Hepatocyte (in vitro differentiated cells): Measurements from ENCODE around the gene TSPAN9.

ENCODE experiments used
- CTCF ChIP-seq: fragments of 200-600 bp; sonication (generic); IDR thresholded peaks from 2 replicates; pipeline ENCODE4 v1.5.1; 2016; ENCODE audit warnings: antibody characterized with exemption, mild to moderate bottlenecking; ENCODE audit not compliant: poor library complexity
- EZH2 ChIP-seq: fragments of 200-600 bp; sonication (generic); IDR thresholded peaks from 2 replicates; pipeline ENCODE4 v1.6.1; 2016; ENCODE audit warnings: antibody characterized with exemption, mild to moderate bottlenecking, borderline replicate concordance
- EZH2phosphoT487 ChIP-seq: fragments of 200-600 bp; sonication (generic); IDR thresholded peaks from one replicate; pipeline ENCODE4 v1.6.1; 2018; ENCODE audit warnings: antibody characterized with exemption, mild to moderate bottlenecking, low read depth, moderate library complexity; ENCODE audit not compliant: unreplicated experiment, severe bottlenecking

DNA sequence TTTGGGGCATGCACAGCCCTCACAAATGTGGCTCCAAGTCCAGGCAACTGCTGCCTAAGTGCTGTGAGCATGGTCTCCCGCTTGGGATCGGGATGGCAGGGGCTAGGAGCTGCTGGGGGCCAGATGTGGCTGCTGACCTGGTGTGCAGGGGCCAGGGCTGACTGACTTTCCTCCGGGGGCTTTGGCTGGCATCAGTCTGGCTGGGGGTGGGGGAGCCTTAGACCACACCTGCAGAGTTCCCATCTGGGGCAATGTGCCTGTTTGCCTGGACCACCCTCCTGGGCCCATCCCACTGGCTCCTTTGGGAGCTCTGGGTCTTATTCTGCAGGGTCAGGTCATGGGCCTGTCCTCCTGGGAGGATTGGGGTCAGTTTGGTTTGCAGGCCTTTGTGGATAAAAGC is 90.5 kb downstream of the TSPAN9 start:
- TF ChIP-seq EZH2phosphoT487 (no peak), CTCF (no peak), EZH2 (no peak)
